HepG2 (cell line): ENCODE results near the gene TMEM273.

Source experiments
- BRCA1 ChIP-seq: sonication (generic); formaldehyde crosslinking; IDR thresholded peaks from 2 replicates; pipeline ENCODE4 v1.4.0; 2020; ENCODE audit warnings: missing genetic modification reagents
- REPIN1 ChIP-seq: sonication (generic); formaldehyde crosslinking; IDR thresholded peaks from 2 replicates; pipeline ENCODE4 v1.8.0; 2022; ENCODE audit warnings: missing genetic modification reagents, low read depth, mild to moderate bottlenecking, borderline replicate concordance
- ZBED4 ChIP-seq: sonication (generic); formaldehyde crosslinking; IDR thresholded peaks from 2 replicates; pipeline ENCODE4 v1.4.0; 2020; ENCODE audit warnings: missing genetic modification reagents, borderline replicate concordance
- ZFP1 ChIP-seq: IDR thresholded peaks from 2 replicates; pipeline ENCODE4 v1.6.1; 2016

DNA sequence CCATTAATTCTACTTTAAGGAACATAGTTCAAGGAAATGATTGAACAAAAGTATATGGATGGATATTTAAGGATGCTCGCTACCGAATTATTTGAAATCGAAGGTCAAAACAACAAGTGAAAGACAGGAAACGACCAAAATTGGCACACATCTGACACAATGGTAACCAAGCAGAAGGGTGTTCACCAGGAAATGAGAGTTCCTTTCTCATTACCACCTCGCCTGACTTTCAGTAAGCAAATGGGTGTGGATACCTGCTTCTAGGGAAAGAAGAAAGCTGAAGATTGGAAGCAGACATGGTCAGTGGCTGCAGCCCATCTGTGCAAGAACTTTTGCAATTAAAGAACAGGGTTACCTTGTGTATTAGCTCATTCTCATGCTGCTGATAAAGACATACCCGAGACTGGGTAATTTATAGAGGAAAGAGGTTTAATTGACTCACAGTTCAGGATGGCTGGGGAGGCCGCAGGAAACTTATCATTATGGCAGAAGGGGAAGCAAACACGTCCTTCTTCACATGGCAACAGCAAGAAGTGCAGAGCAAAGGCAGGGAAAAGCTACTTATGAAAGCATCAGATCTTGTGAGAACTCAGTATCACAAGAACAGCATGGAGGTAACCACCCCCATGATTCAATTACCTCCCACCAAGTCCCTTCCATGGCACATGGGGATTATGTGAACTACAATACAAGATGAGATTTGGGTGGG lies 6.2 kb upstream of the TMEM273 start:
- TF ChIP-seq ZBED4 (CRISPR knock-in tag) (no peak), BRCA1 (no peak), REPIN1 (CRISPR knock-in tag) (no peak), ZFP1 (CRISPR knock-in tag) (no peak)
